GM18868 (cell line): ENCODE measurements around the gene LRIT3.
A peak's percentile ranks its signal among the peaks of the same experiment; 100 is the strongest.

Experiments
- ATAC-seq: cut with Tn5 transposase; IDR thresholded peaks from one replicate; pipeline ENCODE4 v1.9.1; 2021; ENCODE audit warnings: mild to moderate bottlenecking, moderate library complexity; ENCODE audit not compliant: unreplicated experiment

Gene LRIT3, protein sequence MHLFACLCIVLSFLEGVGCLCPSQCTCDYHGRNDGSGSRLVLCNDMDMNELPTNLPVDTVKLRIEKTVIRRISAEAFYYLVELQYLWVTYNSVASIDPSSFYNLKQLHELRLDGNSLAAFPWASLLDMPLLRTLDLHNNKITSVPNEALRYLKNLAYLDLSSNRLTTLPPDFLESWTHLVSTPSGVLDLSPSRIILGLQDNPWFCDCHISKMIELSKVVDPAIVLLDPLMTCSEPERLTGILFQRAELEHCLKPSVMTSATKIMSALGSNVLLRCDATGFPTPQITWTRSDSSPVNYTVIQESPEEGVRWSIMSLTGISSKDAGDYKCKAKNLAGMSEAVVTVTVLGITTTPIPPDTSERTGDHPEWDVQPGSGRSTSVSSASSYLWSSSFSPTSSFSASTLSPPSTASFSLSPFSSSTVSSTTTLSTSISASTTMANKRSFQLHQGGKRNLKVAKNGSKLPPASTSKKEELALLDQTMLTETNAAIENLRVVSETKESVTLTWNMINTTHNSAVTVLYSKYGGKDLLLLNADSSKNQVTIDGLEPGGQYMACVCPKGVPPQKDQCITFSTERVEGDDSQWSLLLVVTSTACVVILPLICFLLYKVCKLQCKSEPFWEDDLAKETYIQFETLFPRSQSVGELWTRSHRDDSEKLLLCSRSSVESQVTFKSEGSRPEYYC

DNA sequence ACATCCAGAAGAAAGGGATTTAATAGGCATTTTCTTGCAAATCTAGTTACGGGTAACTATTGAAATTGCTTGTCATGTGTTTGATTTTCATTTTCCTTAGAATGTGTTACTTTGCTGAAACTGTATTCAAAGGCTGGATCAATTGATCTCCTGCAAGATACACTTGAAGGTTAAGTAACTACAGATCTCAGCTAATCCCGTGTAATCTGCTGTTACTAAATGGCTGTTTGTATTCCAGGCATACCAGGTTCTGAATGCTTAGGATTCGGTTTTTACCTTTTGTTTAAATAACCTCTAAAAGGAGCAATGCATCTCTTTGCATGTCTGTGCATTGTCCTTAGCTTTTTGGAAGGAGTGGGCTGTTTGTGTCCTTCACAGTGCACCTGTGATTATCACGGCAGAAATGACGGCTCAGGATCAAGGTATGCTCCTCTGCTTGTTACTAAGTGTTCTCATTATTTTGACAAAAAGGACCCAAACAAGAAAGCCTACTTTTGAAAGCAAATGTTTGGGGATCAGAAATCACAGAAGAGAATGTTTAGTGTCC is at the start of gene LRIT3:
Gene LRIT3 (plus strand): TSS at position 212 of the 547 bp plus-strand sequence. CDS start 95 bp downstream, at position 307.
- no peak for ATAC-seq

DNA sequence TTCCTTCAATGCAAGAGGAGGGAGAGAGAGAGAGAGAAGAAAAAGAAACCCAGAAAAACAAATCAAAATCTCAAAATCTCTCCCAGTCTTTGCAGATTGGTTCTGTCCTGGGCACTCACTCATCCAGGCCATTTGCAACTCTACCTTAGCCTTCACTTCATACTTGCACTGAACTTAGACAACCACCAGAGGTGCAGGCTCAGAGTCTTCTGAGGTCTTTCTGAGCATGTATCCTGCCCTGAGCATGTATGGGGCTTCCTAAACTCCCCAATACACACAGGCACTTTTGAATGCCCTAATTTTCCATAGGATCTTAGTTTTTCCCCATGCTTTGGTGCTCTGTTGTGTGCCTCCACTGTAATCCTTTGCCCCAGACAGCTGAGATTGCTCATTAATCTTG is 49.0 kb upstream of the LRIT3 start:
- ATAC-seq, result no peak

DNA sequence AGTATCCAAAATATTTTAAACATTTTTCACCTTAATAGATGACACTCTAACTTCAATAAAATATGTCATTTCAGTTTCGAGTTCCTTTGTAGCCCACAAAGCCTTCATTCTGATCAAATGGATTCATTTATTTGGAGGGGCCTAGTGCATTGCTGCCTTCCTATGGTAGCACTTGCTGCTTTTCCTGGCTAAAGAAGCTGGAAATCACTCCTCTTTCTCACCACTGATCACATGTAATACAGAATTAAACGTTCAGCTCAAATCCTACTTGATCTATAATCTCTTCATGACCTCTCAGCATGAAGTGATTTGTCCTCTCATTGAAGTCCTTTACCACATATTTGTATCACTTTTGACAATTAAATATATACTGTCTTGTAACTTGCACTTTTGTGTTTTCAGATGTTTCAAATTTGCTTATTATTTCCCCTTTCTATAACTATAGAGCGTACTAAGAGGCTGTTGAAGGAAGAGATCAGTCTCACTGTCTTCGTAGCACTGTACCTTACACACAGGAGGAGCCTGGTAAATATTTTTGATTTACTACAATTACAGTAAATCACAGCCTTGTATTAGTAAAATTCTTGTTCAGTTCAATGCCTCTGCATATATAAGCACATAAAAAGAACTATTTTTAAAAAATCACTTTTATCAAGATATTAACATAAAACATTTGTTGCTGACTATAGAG is 46.7 kb upstream of the LRIT3 start:
- ATAC-seq, result no peak

DNA sequence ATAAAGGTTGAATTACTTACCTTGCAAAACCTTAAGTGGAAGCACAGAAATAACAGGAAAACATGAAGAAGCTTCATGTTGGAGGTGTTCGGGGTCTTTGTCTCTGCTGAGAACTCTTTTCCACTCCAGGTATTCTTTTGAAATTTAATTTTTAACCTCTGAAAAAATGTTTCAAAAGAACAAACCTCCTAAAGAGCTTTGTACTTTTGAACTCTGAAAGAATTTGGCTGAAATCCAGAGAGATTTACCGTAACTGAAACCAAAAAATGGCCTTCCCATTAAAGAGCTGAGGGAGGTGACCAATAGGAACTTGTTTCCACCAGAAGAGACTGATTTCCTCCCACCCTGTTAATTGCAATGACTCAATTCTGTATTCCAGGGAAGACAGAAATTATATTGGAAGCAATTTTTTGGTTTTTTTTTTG is 46.0 kb upstream of the LRIT3 start, which contains the start of gene CFI:
Gene CFI (minus strand): TSS at position 105 of the 425 bp plus-strand sequence. CDS start 28 bp downstream, at position 77.
- no peak for ATAC-seq

DNA sequence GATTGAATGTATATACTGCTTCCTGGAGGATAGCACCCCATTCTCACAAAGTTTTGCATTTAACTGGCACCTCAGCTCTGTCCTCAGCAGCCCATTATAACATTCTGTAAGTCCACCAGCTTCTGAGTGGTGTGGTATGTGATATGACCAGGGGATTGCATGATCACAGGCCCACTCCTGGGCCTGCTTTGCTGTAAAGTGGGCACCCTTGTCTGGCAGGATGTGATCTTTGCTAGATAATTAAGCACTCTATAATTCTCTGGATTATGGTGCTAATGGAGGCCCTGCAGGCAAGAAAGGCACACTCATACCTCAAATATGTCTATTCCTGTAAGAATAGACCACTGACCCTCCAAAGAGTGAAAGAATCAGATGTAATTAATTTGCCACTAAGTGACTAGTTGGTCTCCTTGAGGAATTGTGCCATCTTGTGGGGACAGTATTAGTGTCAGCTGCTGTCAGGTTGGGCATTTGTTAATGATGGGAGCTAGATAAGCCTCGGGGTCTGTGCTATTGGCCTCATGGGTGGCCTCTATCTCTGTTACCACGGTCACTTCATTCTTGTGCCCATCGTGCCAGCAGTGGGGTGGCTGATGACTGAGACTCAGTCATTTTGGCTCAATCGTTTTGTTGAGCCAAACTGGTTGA is 43.9 kb upstream of the LRIT3 start:
- peak; percentile 86 for ATAC-seq

DNA sequence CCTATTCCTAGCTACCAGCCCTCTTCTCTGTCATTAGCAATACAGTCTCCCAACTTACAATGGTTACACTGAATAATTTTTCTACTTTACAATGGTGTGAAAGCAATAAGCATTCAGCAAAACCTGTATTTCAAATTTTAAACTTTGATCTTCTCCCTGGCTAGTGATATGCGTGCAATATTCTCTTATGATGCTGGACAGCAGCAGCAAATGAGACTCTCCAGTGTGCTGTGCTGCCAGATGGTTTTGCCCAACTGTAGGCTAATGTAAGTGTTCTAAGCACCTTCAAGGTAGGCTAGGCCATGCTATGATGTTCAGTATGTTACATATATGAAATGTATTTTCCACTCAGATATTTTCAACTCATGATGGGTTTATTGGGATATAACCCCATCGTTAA is 38.3 kb upstream of the LRIT3 start:
- no peak for ATAC-seq

DNA sequence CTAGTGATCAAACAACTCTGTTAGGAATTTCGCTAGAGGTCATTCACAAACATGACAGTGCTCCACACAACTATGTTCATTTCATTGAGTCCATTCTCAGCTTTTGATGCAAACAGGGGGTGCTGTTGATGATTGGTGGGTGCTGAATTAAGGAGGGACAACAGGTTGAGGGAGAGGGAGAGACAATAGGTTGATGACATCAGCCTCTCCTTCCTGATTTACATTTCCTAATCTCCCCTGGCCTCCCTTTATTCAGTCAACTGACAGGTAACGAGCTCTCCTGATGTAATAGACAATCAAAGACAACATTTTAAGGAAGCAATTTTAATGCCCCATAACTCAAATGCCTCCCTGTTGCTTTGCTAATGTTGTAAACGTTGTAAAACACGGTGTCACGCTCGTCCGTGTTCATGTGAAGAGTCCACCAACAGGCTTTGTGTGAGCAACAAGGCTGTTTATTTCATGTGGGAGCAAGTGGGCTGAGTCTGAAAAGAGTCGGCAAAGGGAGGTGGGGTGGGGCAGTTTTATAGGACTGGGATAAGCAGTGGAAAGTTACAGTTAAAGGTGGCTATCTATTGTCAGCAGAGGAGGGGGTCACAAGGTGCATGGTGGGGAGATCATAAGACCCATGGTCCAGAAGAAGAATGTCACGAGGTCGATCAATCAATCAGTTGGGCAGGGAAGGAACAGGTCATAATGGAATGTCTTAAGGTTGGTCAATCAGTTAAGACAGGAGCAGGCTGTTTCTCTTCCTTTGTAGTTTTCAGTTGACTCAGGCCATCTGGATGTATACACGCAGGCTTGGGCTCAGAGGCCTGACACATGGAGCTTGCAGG is 37.1 kb upstream of the LRIT3 start:
- ATAC-seq, result no peak

DNA sequence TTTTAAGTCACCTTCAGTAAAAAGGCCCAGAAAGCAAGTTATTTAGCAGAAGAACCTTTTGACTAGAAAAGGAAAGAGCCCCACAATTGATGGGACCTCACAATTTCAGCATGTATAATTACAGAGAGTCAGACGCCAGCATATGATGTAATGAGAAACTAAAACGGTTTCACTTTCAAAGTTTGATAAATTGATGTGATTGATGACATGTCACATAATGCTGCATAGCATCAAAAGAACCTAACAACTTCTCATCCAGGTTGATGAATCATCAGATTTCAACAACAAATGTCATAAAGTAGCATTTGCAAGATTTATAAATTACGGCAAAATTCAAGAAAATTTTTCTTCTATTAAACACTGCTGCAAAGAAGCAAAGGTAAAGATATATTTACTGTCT is 36.2 kb upstream of the LRIT3 start:
- no peak for ATAC-seq

DNA sequence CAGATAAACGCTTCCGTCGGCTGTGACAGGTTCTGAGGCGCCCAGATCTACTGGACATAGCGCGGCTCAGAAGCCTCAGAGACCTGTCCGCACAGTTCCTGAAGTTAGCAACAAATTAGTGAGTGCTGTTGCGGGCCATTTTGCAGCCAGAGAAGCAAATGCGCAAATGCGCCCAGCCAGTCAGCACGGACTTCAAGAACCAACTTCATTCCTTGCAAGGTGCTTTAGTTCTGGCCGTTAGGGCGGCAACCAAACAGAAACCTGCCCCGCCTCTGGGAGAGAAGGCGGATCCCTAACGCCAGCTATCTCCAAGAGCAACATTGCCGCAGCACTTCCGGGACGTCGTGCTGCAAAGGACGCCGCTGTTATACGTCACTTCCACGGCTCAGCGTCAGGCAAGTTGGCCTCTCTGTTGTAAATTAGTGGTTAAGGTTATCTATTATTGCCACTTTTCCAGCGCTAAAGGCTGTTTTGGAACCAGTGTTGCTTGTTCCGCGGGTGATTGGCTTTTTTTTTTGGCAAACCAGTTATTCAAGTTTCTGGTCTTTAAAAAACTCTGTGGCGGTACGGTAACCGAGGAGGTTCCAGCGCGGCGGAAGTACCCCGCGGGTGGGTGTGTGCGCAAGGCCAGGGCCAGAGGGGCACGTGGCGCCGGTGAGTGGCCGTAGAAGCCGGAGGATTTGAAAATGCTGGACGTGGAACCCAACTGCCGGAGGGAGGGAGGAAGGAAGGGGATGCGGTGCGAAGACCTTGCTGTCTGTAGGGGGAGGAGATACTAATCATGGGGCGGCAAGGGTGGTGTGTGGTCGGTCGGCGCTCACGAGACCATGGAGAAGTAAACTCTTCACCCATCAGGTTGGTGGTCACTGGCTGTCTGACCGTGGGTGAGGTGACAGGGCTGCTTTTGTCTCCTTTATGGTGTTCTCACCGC is 32.5 kb upstream of the LRIT3 start, which contains the start of gene GAR1:
Gene GAR1 (plus strand): TSS at position 612 of the 931 bp plus-strand sequence. CDS start 403 bp downstream, outside the sequence.
- peak; percentile 99 for ATAC-seq

DNA sequence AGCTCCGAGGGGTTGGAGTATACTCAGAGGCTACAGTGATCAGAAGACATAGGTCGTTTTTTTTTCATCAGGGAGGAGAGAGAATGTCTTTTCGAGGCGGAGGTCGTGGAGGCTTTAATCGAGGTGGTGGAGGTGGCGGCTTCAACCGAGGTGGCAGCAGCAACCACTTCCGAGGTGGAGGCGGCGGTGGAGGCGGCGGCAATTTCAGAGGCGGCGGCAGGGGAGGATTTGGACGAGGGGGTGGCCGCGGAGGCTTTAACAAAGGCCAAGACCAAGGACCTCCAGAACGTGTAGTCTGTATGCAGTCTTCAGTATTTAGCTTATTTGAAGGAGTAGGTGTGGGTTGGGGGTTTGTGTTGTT is 31.8 kb upstream of the LRIT3 start:
- ATAC-seq, result no peak

DNA sequence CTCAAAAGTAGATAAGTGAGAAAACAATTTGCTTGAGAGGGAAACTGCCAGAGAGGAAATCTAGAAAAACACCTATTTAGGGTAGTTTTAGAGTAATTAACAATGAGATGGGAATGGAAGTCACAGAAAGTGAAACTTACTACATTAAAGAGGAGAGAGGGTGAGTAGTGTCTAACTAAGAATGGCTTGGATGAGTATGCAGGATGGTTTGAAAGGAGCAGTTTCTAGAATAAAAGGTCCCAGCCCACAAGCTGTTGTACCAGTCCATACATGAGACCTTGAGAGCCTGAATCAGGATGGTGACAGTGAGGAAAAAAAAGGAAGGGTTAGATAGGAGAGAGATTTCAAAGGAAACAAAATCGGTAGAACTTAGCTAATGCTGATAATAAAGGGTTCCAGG is 31.0 kb upstream of the LRIT3 start:
- no peak for ATAC-seq

DNA sequence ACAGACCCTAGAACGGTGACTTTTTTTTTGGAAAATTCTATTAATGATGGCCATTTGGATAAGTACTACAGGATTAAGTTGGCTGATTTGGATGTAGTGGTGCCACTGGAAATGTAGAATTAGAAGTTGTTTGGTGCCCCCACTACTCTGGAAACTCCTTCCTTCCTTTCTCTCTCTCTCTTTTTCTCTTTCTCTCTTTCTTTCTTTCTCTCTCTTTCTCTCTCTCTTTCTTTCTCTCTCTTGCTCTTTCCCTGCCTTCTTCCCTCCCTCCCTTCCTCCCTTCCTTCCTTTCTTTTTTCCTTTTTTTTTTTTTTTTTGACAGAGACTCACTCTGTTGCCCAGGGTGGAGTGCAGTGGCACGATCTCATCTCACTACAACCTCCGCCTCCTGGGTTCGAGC is 29.6 kb upstream of the LRIT3 start:
- ATAC-seq, result no peak

DNA sequence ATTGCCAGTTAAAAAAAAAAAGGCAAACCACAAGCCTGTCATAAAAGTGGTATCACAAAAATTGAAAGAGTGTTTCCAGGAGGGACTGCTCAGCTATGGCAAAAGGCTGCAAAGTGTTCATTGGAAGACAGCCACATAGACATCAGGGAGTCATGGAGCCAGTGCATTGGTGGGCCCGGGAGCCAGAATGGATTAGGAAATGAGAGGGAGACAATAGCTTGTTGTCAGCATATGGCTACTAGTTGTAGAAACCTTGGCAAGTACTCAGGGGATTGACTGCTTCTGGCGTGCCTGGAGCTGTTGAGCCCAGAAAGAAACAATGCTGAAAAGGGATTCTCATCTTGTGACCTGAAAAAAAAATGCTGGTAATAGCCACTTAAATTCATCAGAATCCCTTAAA is 27.3 kb upstream of the LRIT3 start:
- ATAC-seq, result no peak

DNA sequence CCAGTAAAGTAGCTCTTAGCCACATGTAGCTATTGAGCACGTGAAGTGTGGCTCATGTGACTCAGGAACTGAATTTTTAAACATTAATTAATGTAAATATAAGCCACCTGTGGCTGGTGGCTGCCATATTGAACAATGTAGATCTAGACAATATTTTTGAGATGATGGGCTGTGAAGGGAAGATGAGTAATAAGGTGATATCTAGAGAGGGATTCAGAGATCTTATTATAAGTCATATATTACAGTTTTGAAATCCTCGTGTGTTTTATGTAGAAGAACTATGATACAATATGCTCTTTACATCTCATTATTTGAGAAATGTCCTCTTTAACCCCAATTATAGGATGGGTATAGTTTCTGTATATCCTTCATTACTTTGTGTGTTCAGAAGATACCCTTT is 26.7 kb upstream of the LRIT3 start:
- ATAC-seq, result no peak

DNA sequence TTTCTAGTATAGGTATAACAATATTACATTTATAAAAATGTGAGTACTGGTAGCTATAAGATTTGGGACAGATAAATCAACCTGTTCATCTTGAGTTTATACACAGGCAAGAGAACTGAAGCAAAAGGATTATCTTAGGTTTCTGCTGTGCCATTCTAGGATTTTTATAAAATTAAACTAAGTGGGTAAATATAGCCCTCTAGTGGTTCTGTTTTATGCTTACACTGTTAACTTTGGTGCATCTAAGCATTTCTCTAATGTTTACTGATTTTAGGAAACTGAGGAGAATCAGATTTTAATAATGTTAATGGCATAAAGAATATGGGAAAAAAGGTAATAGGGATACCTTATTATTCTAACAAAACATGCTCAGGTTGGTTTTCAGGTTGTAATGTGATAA is 21.2 kb upstream of the LRIT3 start:
- ATAC-seq, result peak; percentile 89

DNA sequence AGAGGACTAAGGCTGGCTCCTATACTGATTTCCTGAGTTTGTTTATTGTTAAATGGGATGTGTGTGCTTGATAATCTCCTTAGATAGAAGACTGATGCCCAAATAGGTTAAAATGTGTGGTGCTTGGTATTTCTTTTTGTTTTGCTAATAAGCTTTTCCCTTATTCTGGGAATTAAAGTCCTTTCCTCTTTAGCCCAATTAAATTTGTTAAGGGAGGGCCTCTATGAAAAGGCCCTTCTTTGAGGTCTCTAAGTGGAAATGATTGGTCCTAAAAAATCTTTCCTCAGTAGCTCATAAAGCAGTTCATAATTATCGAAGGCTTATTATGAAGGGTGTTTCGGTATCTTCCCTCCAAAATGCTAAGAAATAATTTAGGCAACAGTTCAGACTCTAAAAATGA is 20.2 kb upstream of the LRIT3 start, which contains the start of gene RRH:
Gene RRH (plus strand): TSS at position 301 of the 400 bp plus-strand sequence. CDS start 56 bp downstream, at position 357.
- no peak for ATAC-seq

DNA sequence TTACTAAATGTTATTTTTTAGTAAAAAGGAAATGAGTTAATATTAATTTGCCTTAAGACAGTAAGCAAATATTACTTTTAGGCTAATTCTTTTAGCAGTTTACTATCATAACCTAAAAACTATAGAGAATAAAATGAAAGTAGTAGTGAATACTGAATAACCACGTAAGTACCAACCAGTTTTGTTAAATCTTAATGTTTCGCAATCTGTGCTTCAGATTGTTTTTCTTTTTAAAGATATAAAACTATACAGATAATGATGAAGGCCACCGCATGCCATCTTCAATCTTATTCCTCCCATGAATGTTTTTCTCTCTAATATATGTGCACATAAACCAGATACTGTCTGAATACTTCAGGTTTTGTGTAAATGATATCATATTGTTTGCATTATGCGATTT is 14.2 kb upstream of the LRIT3 start:
- ATAC-seq, result no peak

DNA sequence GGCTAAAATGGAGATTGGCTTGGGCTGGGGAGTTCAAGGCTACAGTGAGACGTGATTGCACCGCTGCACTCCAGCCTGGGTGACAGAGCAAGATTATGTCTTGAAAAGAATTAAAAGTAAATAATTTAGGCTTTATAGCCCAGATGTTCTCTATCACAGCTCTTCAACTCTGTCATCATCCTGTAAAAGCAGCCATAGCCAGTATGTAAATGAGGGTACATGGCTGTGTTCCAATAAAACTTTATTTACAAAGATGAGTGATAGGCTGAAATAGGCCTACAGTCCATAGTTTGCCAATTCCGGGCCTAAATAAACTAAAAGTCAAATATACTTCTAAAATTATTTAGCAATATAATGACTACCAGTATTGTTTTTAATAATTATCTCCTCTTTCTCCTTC is 10.9 kb upstream of the LRIT3 start:
- no peak for ATAC-seq
